ENCODE results near the gene ARL5B.

The ARL5B gene

DNA sequence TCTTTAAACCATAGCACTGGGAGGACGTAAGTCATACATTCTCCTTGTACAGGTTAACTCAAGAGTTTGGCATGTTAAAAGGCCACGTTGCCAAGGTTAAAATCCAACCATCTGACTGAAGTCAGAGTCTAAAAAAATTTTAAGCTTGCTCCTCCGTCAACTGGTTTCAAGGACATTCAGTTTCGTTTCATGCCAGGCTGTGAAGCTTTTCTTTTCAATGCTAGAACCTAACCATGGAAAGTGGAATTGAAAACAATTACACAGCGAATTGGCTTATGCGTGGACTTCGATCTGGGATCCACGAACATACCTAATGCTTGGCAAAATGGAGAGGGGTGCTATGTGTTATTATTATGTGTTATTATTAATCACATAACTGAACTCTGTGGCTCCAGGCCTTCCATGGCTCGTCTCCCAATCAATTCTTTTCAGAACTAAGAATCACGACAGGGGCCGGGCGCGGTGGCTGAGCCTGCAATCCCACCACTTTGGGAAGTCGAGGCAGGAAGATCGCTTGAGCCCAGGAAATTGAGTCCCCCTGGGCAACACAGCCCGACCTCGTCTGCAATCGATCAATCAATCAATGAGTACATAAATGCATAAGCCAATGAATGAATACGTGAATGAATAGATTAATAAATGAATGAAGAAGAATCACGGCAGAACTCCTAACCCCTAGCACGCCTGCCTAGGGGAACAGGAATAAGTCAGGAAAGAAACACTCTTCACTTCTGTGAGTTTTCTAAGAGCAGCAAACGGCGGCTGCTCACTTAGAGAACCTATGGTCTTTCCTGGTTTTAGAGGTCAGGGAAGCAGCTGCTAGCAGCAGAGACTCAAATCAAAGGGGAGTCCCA is 733 bp upstream of the ARL5B start:
- in situ Hi-C loops (cut with HindIII; ENCODE audit: low sequenced_read_pairs): no loop called here

DNA sequence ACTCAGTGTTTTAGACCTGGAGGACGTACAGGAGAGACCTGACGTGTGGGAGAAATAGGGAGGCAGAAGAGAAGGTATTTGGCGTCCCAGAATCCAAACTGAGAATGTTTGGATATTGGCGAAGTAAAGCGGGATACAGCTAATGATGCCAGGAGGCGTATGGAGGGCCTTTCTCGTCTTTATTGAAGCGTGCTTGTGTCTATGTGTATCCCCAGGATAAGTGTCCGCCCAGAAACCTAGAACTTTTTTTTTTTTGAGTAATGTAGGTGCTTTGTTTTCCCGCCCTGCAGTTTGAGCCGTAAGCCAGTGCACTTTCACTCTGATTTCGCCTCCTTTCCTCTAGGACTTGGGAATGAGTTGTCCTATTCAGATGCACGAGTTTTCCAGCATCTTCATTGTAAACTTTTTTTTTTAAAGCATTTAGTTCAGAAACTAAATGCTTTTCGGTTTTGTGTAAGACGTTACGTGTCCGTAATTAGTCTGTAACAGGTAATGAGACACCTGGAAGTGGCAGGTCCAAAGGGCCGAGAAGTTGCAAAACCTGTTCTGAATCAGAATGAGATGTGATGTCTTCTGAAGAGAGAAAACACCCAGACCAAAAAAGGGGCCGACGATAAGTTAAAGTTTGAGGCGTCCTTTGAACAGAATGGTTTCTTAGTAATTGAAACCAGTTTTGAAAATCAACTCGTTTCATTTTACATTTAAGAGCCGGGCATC is 746 bp downstream of the ARL5B start:
- in situ Hi-C loops (cut with HindIII; ENCODE audit: low sequenced_read_pairs): no loop called here

DNA sequence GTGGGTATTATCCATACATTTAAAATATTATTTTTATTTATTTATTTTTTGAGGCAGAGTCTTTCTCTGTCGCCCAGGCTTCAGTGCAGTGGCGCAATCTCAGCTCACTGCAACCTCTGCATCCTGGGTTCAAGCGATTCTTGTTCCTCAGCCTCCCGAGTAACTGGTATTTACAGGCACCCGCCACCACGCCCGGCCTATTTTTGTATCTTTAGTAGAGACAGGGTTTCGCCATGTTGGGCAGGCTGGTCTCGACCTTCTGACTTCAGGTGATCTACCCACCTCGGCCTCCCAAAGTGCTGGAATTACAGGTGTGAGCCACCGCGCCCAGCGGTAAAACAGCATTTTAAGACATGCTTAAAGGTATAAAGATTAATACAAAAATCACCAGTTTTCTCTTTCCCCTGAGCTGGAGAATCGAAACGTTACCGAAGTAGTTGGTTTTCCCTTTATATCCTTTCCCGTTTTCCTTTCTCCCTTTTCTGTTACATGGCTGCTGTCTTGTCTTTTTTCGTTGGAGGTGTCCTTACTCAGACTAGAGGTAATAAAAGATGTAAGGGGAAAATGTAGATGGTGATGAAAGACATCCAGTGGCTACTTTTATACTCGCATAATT is 1.7 kb downstream of the ARL5B start:
- in situ Hi-C loops (cut with HindIII; ENCODE audit: low sequenced_read_pairs): no loop called here

GRCh38 chr10:18664841-18665478 is 5.7 kb downstream of the ARL5B start:
- in situ Hi-C loops (cut with HindIII; ENCODE audit: low sequenced_read_pairs): no loop called here

GRCh38 chr10:18665815-18666558 is 6.8 kb downstream of the ARL5B start:
- in situ Hi-C loops (cut with HindIII; ENCODE audit: low sequenced_read_pairs): no loop called here

GRCh38 chr10:18666810-18667209 is 7.6 kb downstream of the ARL5B start:
- in situ Hi-C loops (cut with HindIII; ENCODE audit: low sequenced_read_pairs): no loop called here

GRCh38 chr10:18668026-18668425 is 8.8 kb downstream of the ARL5B start:
- in situ Hi-C loops (cut with HindIII; ENCODE audit: low sequenced_read_pairs): no loop called here

- in situ Hi-C loops (cut with HindIII; ENCODE audit: low sequenced_read_pairs): no loop called here
These were observed 16.0 kb downstream of the ARL5B start for GRCh38 chr10:18675086-18675801.

- in situ Hi-C loops (cut with HindIII; ENCODE audit: low sequenced_read_pairs): no loop called here
These were observed 21.5 kb downstream of the ARL5B start for GRCh38 chr10:18680754-18681153.

- in situ Hi-C loops (cut with HindIII; ENCODE audit: low sequenced_read_pairs): no loop called here
These were observed 22.1 kb downstream of the ARL5B start for GRCh38 chr10:18681366-18681765.

DNA sequence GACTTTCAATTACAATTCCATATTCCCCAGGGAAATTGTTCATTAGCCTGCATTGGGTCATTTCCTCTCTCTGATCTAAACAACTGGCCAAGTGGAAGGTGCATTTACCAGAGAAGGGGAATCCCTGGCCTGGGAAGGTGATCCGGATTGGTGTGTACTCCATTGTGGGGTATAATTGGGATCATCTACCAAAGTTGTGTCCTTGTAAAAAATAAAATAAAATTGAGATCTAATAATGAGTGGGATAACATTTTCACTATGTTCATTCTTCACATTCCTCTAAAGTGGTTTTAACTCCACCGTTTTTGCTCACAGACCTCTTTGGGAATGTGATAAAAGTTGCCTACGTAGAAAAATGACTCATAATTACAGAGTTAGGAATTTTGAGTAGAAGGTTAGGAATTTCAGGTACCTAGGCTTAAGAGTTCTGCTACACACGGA is 22.8 kb downstream of the ARL5B start:
- in situ Hi-C loops (cut with HindIII; ENCODE audit: low sequenced_read_pairs): no loop called here

DNA sequence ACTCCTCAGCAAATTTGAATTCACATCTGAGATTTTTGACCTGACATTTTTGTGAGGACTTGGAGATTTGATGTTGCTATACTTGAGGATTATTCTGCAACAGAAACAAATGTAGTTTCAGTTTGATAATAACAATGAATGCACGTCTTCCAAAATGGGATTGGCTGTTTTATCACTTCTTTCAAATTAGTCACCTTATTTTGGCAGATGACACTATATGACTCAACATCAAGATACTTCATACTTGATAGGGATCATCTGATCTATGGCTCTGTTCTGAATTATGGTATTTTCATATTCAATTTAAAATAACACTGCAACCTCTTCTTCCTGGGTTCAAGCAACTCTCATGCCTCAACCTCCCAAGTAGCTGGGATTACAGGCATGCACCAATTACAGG is 24.2 kb downstream of the ARL5B start:
- in situ Hi-C loops (cut with HindIII; ENCODE audit: low sequenced_read_pairs): no loop called here

DNA sequence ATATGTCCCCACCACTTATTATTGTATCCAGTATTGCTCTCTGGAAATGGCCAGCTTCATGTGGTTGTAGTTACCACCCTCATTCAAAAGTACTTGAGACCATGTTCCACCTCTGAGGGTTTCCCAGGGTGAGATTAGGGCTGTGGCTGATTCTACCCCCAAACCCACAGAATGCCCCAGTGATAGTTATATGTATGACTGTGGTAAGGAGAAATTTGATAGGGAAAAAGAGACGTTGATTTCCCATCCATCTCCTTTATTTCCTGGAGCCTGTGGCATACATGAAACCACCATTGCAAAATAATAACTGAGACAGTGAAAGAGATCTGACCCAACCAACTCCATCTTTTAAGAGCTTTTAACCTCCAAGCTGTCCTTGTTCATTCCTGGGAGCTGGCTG is 25.2 kb downstream of the ARL5B start:
- in situ Hi-C loops (cut with HindIII; ENCODE audit: low sequenced_read_pairs): no loop called here

- in situ Hi-C loops (cut with HindIII; ENCODE audit: low sequenced_read_pairs): no loop called here
These were observed 25.7 kb downstream of the ARL5B start for GRCh38 chr10:18684953-18685352.

DNA sequence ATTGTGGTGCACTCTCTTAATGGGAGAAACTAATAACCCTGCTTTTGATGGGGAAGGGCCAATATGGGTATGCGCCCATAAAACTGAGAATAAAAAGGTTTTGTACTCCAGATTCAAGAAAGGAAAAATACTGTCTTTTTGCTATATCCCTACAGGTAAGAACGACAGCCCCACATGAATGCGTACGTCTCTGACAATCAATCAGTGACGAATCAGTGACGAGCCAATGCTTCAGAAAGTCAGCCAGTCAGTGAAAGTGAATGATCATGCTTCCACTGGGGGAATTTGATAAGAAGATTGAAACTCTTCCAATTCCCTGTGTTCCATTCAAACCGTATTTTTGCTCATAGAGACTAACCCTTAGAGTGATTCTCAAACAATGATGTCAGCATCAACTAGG is 26.3 kb downstream of the ARL5B start:
- in situ Hi-C loops (cut with HindIII; ENCODE audit: low sequenced_read_pairs): no loop called here

DNA sequence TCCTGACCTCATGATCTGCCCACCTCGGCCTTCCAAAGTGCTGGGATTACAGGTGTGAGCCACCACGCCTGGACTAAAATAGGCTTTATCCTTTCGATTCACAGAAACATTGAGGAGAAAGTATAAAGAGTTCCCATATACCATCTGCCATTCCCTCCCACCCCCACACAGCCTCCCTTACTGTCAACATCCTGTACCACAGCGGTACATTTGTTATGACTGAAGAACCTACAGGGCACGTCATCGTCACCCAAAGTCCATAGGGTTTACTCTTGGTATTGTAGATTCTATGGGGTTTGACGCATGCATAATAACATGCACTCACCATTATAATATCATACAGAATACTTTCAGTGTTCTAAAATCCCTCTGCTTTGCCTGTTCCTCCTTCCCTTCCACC is 28.0 kb downstream of the ARL5B start:
- in situ Hi-C loops (cut with HindIII; ENCODE audit: low sequenced_read_pairs): no loop called here

- in situ Hi-C loops (cut with HindIII; ENCODE audit: low sequenced_read_pairs): no loop called here
These were observed 28.5 kb downstream of the ARL5B start for GRCh38 chr10:18687706-18688105.

- in situ Hi-C loops (cut with HindIII; ENCODE audit: low sequenced_read_pairs): no loop called here
These were observed 30.3 kb downstream of the ARL5B start for GRCh38 chr10:18689498-18689897.

DNA sequence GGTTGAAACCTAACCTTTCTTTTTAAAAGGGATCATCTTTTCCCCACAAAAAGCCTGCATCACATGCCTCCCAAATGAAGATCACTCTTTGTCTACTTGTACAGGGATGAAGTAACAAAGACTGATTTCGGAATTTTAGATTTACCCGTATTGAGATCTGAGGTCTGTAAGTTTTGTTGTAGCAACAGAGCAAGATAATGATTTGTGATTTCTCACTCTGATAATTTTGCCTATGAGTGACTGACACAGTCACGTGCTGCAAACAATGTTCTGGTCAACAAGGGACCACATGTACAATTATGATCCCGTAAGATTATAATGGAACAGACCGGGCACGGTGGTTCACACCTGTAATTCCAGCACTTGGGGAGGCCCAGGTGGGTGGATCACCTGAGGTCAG is 31.3 kb downstream of the ARL5B start:
- in situ Hi-C loops (cut with HindIII; ENCODE audit: low sequenced_read_pairs): no loop called here

All from endothelial cell of hepatic sinusoid (primary cell).